ENCODE data around the gene NRIP1. TPM values are rescaled to one million over a fixed set of nuclear protein-coding genes. Genes with fewer than 3 reads are reported as not detected.

Gene NRIP1
- total RNA-seq, 1 donor from 2014 or later: 58.5 TPM

DNA sequence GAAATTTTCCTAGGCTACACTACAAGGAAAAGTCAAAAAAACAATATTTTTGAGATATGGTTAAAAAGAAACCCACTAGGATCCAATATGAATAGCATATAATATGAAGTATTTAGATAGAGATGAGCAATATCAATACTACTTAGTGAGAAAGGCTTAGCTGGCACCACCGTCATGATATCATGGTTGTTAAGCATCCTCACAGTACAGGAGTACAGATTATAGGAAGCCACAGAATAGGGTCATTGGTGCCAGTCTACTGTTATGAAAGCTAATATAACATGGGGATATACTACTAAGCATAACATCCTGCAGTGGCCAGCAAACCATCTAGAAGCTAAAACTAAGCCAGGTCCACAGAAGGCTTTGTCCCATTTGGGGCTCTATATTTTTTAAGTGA lies 28.4 kb upstream of the NRIP1 start:
- no peaks in the 10 kb centered on the region for H3K4me1 ChIP-seq (ENCODE audit: control insufficient read depth in 3 of 3, insufficient read depth in 3 of 3, low read length in 3 of 3)
- H3K9me3 ChIP-seq (ENCODE audit: control insufficient read depth in 3 of 3, low read length in 3 of 3): no peaks in the 10 kb centered on the region
- H3K27ac ChIP-seq (ENCODE audit: low read depth, low read length): no peak overlapping the region
- no peaks in the 10 kb centered on the region for H3K27me3 ChIP-seq (ENCODE audit: control insufficient read depth in 3 of 3, insufficient read depth in 3 of 3, low read length in 3 of 3)
- H3K9ac ChIP-seq (ENCODE audit: low read depth in 1 of 3, low read length in 3 of 3): no peak overlapping the region
- no peaks in the 10 kb centered on the region for H3K36me3 ChIP-seq (ENCODE audit: control insufficient read depth in 3 of 3, insufficient read depth in 3 of 3, low read length in 3 of 3)
- H3K4me3 ChIP-seq (ENCODE audit: low read length in 3 of 3): no peak overlapping the region

DNA sequence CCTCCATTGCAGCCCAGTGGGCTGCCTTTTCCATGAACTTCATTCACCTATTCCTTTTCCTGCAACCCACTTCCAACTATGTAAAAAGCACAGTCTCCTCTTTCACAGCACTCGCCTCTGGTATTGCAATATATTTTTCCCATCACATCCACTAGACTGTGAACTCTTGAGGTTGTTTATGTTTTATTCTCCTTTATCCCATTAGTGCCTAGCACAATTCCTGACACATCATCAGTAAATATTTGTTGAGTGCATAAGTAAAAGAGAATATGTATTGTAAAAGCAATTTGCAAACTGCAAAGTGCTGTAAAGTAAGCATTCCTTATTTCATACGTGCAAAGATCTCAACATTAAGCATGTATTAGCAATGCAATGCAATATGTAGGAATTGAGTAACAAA lies 27.9 kb upstream of the NRIP1 start:
- H3K27me3 ChIP-seq (ENCODE audit: control insufficient read depth in 3 of 3, insufficient read depth in 3 of 3, low read length in 3 of 3): no peaks in the 10 kb centered on the region
- H3K4me3 ChIP-seq (ENCODE audit: low read length in 3 of 3): no peak overlapping the region
- H3K4me1 ChIP-seq (ENCODE audit: control insufficient read depth in 3 of 3, insufficient read depth in 3 of 3, low read length in 3 of 3): no peaks in the 10 kb centered on the region
- H3K9ac ChIP-seq (ENCODE audit: low read depth in 1 of 3, low read length in 3 of 3): no peak overlapping the region
- no peak overlapping the region for H3K27ac ChIP-seq (ENCODE audit: low read depth, low read length)
- H3K9me3 ChIP-seq (ENCODE audit: control insufficient read depth in 3 of 3, low read length in 3 of 3): no peaks in the 10 kb centered on the region
- no peaks in the 10 kb centered on the region for H3K36me3 ChIP-seq (ENCODE audit: control insufficient read depth in 3 of 3, insufficient read depth in 3 of 3, low read length in 3 of 3)

DNA sequence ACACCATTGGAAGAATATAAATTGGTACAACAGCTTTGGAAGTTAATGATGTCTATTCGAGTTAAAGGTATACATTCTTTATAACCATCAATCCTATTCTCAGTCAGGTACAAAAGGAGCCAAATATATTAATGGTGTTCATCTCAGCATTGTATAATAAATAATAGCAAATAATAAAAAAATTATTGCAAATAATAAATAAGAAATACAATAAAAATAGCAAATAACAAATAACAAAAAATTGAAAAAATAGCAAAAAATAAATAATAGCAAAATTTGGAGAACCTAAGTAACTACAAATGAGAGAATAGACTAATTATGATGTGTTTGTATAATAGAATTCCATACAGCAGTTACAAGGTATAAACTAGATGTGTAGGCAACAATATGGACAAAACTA lies 25.6 kb upstream of the NRIP1 start:
- Histone ChIP-seq H3K9me3 (ENCODE audit: control insufficient read depth in 3 of 3, low read length in 3 of 3) (no peaks in the 10 kb centered on the region), H3K27ac (ENCODE audit: low read depth, low read length) (no peak overlapping the region), H3K27me3 (ENCODE audit: control insufficient read depth in 3 of 3, insufficient read depth in 3 of 3, low read length in 3 of 3) (no peaks in the 10 kb centered on the region), H3K4me1 (ENCODE audit: control insufficient read depth in 3 of 3, insufficient read depth in 3 of 3, low read length in 3 of 3) (no peaks in the 10 kb centered on the region), H3K36me3 (ENCODE audit: control insufficient read depth in 3 of 3, insufficient read depth in 3 of 3, low read length in 3 of 3) (no peaks in the 10 kb centered on the region), H3K9ac (ENCODE audit: low read depth in 1 of 3, low read length in 3 of 3) (no peak overlapping the region), H3K4me3 (ENCODE audit: low read length in 3 of 3) (no peak overlapping the region)

DNA sequence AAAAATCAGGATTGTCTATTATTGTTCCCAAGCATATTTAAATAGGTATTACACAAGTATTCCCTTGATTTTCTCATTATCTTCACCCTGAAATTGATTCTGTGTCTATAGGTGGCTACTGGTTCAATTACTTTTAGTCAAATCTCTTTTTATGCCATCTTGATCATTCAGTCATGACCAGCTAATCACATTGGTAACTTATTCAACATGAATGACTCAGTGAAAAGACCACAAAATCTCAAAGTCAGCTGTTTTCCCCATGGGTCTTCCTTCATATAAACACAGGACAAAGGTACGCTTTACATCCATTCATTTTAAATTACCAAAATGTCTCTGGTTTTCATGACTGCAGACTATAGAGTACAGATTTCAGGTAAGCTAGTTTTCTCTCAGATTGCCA lies 23.7 kb upstream of the NRIP1 start:
- H3K36me3 ChIP-seq (ENCODE audit: control insufficient read depth in 3 of 3, insufficient read depth in 3 of 3, low read length in 3 of 3): no peaks in the 10 kb centered on the region
- H3K27me3 ChIP-seq (ENCODE audit: control insufficient read depth in 3 of 3, insufficient read depth in 3 of 3, low read length in 3 of 3): no peaks in the 10 kb centered on the region
- H3K4me3 ChIP-seq (ENCODE audit: low read length in 3 of 3): no peak overlapping the region
- no peak overlapping the region for H3K27ac ChIP-seq (ENCODE audit: low read depth, low read length)
- no peak overlapping the region for H3K9ac ChIP-seq (ENCODE audit: low read depth in 1 of 3, low read length in 3 of 3)
- no peaks in the 10 kb centered on the region for H3K9me3 ChIP-seq (ENCODE audit: control insufficient read depth in 3 of 3, low read length in 3 of 3)
- no peaks in the 10 kb centered on the region for H3K4me1 ChIP-seq (ENCODE audit: control insufficient read depth in 3 of 3, insufficient read depth in 3 of 3, low read length in 3 of 3)

DNA sequence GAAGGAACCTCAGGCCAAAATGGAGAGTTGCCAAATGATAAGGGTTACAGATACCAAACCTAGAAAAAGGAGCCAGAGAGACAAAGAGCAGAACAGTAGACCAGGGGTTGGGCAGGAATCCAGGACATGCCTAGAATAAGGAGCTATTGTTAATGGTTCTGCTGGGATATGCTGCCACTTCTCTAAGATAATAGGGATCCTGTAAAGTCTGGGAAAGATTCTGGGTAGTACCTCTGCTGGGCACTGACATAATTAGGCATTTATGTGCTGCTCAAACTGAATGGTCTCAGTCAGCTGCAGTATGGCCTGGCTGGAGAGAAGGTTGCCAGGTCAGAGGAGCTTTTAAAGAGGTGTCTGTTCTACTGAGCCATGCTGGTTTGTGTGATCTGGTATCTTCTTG lies 19.9 kb upstream of the NRIP1 start:
- no peaks in the 10 kb centered on the region for H3K4me1 ChIP-seq (ENCODE audit: control insufficient read depth in 3 of 3, insufficient read depth in 3 of 3, low read length in 3 of 3)
- no peaks in the 10 kb centered on the region for H3K27me3 ChIP-seq (ENCODE audit: control insufficient read depth in 3 of 3, insufficient read depth in 3 of 3, low read length in 3 of 3)
- H3K36me3 ChIP-seq (ENCODE audit: control insufficient read depth in 3 of 3, insufficient read depth in 3 of 3, low read length in 3 of 3): no peaks in the 10 kb centered on the region

DNA sequence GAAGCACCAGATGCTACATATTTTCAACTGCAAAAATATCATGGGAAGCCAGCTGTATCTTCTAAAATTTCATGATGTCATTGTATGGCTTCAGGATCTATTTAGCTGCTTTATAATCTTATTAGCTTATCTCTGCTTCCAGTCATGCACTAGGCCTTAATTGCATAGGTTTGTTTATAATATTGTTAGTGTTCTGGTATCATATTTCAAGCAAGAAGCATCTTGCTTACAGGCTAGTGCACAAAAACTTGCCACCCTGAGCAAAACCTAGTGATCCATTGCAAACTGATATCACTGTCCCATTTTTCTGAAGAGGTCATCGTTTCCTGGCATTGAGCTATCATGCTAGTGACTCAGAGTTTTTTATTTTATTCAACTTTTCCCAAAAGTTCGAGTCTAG lies 15.7 kb upstream of the NRIP1 start:
- Histone ChIP-seq H3K27me3 (ENCODE audit: control insufficient read depth in 3 of 3, insufficient read depth in 3 of 3, low read length in 3 of 3) (no peaks in the 10 kb centered on the region), H3K36me3 (ENCODE audit: control insufficient read depth in 3 of 3, insufficient read depth in 3 of 3, low read length in 3 of 3) (no peaks in the 10 kb centered on the region), H3K4me1 (ENCODE audit: control insufficient read depth in 3 of 3, insufficient read depth in 3 of 3, low read length in 3 of 3) (no peaks in the 10 kb centered on the region), H3K9me3 (ENCODE audit: control insufficient read depth in 3 of 3, low read length in 3 of 3) (no peaks in the 10 kb centered on the region), H3K4me3 (ENCODE audit: low read length in 3 of 3) (no peak overlapping the region), H3K9ac (ENCODE audit: low read depth in 1 of 3, low read length in 3 of 3) (no peak overlapping the region), H3K27ac (ENCODE audit: low read depth, low read length) (no peak overlapping the region)

More for the DNA sequence above, 19.9 kb upstream of the NRIP1 start:
- Histone ChIP-seq H3K9ac (ENCODE audit: low read depth in 1 of 3, low read length in 3 of 3) (no peak overlapping the region), H3K27ac (ENCODE audit: low read depth, low read length) (no peak overlapping the region), H3K4me3 (ENCODE audit: low read length in 3 of 3) (no peak overlapping the region), H3K9me3 (ENCODE audit: control insufficient read depth in 3 of 3, low read length in 3 of 3) (no peaks in the 10 kb centered on the region)

DNA sequence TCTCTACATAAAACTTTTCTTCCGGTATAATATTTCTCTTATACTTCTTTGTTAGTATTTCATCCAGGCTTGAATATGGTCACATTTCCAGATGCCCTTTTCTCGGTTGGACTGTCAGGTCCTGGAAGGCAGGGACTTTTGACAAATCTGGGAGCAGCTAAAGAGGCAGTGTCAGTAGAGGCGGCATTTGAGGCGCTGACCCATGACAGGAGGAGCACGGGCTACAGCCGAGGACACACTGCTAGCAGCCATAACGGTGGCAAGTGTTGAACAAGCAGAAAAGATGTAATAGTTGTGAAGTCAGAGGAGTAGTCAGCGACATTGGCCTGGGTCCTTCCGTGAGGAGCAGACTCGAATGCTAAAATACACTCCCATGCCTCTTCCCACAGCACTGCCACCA lies 14.5 kb upstream of the NRIP1 start:
- H3K4me3 ChIP-seq (ENCODE audit: low read length in 3 of 3): no peak overlapping the region
- no peaks in the 10 kb centered on the region for H3K36me3 ChIP-seq (ENCODE audit: control insufficient read depth in 3 of 3, insufficient read depth in 3 of 3, low read length in 3 of 3)
- no peaks in the 10 kb centered on the region for H3K27me3 ChIP-seq (ENCODE audit: control insufficient read depth in 3 of 3, insufficient read depth in 3 of 3, low read length in 3 of 3)
- no peaks in the 10 kb centered on the region for H3K4me1 ChIP-seq (ENCODE audit: control insufficient read depth in 3 of 3, insufficient read depth in 3 of 3, low read length in 3 of 3)
- no peaks in the 10 kb centered on the region for H3K9me3 ChIP-seq (ENCODE audit: control insufficient read depth in 3 of 3, low read length in 3 of 3)
- H3K27ac ChIP-seq (ENCODE audit: low read depth, low read length): no peak overlapping the region
- no peak overlapping the region for H3K9ac ChIP-seq (ENCODE audit: low read depth in 1 of 3, low read length in 3 of 3)

DNA sequence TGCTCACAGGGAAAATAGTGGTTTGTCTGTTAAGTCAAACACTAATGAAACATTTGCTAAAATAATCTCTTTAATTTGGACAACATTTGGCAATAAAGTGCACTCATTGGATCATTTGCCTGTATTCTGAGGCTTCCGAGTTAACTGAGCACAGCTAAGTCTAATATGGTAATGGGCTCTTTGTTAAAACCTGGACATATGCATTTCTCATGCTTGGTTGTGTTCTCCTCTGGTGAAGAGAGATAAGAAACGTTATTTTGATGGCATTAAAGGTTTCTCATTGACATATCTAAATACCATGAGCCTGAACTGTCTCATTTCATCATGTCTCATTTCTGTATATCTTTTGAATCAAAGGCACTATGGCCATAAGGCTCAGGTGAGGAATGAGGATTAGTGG lies 13.4 kb upstream of the NRIP1 start:
- no peak overlapping the region for H3K27ac ChIP-seq (ENCODE audit: low read depth, low read length)
- no peak overlapping the region for H3K4me3 ChIP-seq (ENCODE audit: low read length in 3 of 3)
- no peaks in the 10 kb centered on the region for H3K27me3 ChIP-seq (ENCODE audit: control insufficient read depth in 3 of 3, insufficient read depth in 3 of 3, low read length in 3 of 3)
- H3K36me3 ChIP-seq (ENCODE audit: control insufficient read depth in 3 of 3, insufficient read depth in 3 of 3, low read length in 3 of 3): no peaks in the 10 kb centered on the region
- no peak overlapping the region for H3K9ac ChIP-seq (ENCODE audit: low read depth in 1 of 3, low read length in 3 of 3)
- H3K4me1 ChIP-seq (ENCODE audit: control insufficient read depth in 3 of 3, insufficient read depth in 3 of 3, low read length in 3 of 3): no peaks in the 10 kb centered on the region
- H3K9me3 ChIP-seq (ENCODE audit: control insufficient read depth in 3 of 3, low read length in 3 of 3): no peaks in the 10 kb centered on the region

DNA sequence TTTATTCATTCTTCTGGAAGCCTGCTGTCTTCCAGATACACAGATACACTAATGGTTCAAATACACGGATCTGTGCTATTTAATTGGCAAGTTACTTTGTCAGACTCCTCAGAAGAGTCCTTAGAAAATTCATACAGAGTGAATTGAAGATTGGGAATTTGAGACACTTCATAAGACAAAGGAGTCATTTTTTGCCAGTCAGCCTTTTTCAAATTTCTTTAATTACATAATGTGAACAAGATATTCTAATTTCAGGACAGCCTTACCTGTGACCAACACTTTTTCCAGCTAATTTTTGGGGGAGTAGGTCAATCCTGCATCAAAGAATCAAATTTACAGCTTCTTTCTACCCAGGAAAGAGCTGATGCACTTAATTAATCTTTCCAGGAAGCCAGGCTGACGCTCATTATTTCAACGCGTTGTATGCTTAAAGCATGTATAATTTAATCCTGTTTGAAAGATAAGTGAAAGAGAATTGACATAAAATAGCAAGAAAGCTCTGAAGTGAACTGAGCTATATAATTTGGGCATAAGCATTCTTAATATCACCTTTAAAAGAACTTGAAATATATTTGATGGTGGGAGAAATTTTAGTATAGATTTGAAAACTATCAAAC lies 12.8 kb upstream of the NRIP1 start:
- no peaks in the 10 kb centered on the region for H3K27me3 ChIP-seq (ENCODE audit: control insufficient read depth in 3 of 3, insufficient read depth in 3 of 3, low read length in 3 of 3)
- no peak overlapping the region for H3K4me3 ChIP-seq (ENCODE audit: low read length in 3 of 3)
- no peak overlapping the region for H3K9ac ChIP-seq (ENCODE audit: low read depth in 1 of 3, low read length in 3 of 3)
- H3K27ac ChIP-seq (ENCODE audit: low read depth, low read length): no peak overlapping the region
- H3K36me3 ChIP-seq (ENCODE audit: control insufficient read depth in 3 of 3, insufficient read depth in 3 of 3, low read length in 3 of 3): no peaks in the 10 kb centered on the region
- no peaks in the 10 kb centered on the region for H3K4me1 ChIP-seq (ENCODE audit: control insufficient read depth in 3 of 3, insufficient read depth in 3 of 3, low read length in 3 of 3)
- H3K9me3 ChIP-seq (ENCODE audit: control insufficient read depth in 3 of 3, low read length in 3 of 3): no peaks in the 10 kb centered on the region

DNA sequence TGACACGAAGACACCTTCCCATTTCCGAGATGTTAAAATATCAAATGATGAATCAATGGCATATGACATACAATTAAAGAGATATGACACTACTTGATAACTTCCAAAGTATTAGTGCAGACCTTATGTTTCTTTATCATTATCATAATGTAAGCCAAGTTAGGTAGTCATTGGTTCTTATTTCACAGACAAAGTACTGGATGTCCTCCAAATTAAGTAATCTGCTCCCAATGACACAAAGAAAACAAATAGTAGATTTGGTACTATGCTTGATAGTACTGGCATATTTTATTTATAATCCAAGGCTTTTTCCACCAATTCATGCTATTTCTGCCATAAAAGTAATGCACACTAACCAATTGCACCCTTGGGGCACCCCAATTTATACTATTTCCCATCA lies 11.9 kb upstream of the NRIP1 start:
- Histone ChIP-seq H3K9me3 (ENCODE audit: control insufficient read depth in 3 of 3, low read length in 3 of 3) (no peaks in the 10 kb centered on the region), H3K9ac (ENCODE audit: low read depth in 1 of 3, low read length in 3 of 3) (no peak overlapping the region), H3K27ac (ENCODE audit: low read depth, low read length) (no peak overlapping the region), H3K4me3 (ENCODE audit: low read length in 3 of 3) (no peak overlapping the region), H3K4me1 (ENCODE audit: control insufficient read depth in 3 of 3, insufficient read depth in 3 of 3, low read length in 3 of 3) (no peaks in the 10 kb centered on the region), H3K27me3 (ENCODE audit: control insufficient read depth in 3 of 3, insufficient read depth in 3 of 3, low read length in 3 of 3) (no peaks in the 10 kb centered on the region), H3K36me3 (ENCODE audit: control insufficient read depth in 3 of 3, insufficient read depth in 3 of 3, low read length in 3 of 3) (no peaks in the 10 kb centered on the region)

DNA sequence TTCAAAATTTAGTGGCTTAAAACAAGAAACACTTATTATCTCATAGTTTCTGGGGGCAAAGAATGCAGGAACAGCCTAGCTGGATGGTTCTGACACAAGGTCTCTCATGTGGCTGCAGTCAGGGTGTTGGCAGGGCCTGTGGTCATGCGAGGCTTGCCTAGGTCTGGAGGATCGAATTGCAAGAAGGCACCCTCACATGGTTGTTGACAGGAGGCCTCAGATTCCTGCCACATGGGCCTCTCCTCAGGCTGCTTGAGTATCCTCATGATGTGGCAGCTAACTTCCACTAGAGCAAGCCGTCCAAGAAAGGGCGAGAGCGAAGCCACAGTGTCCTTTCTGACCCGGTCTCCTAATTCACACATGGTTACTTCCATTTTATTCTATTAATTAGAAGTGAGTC lies 6.2 kb upstream of the NRIP1 start:
- Histone ChIP-seq H3K4me1 (ENCODE audit: control insufficient read depth in 3 of 3, insufficient read depth in 3 of 3, low read length in 3 of 3) (no peaks in the 10 kb centered on the region), H3K27me3 (ENCODE audit: control insufficient read depth in 3 of 3, insufficient read depth in 3 of 3, low read length in 3 of 3) (no peaks in the 10 kb centered on the region), H3K9me3 (ENCODE audit: control insufficient read depth in 3 of 3, low read length in 3 of 3) (no peaks in the 10 kb centered on the region), H3K9ac (ENCODE audit: low read depth in 1 of 3, low read length in 3 of 3) (no peak overlapping the region), H3K27ac (ENCODE audit: low read depth, low read length) (no peak overlapping the region), H3K4me3 (ENCODE audit: low read length in 3 of 3) (no peak overlapping the region), H3K36me3 (ENCODE audit: control insufficient read depth in 3 of 3, insufficient read depth in 3 of 3, low read length in 3 of 3) (no peaks in the 10 kb centered on the region)
